HepG2 (cell line): ENCODE measurements around the gene TRPM5. TPM values are rescaled to one million over a fixed set of nuclear protein-coding genes. Genes with fewer than 3 reads are reported as not detected.

Experiments
- ATAC-seq: fragments of 200-7000 bp; cut with Tn5 transposase; 3 replicates; pipeline ENCODE4 v1.9.1; 2020; ENCODE audit warnings: mild to moderate bottlenecking, moderate library complexity
- BruUV-seq: library from RNA; stranded (reverse); fragments of 400-500 nt; replicated peaks from 2 replicates; lab custom pipeline; 2021; lab: Mats Ljungman, UMichigan
- CTCF ChIA-PET: fragments of 300-600 bp; formaldehyde crosslinking; extraction: SDS; loops from one replicate; lab custom pipeline; 2021; ENCODE audit warnings: low total read pairs, inconsistent platforms, low intra/inter-chr PET ratio; lab: Yijun Ruan, JAX
- POLR2A ChIA-PET: fragments of 350-600 bp; sonication (Branson Sonifier 250); formaldehyde crosslinking; loops from one replicate; lab custom pipeline; 2020; ENCODE audit warnings: antibody characterized with exemption, inconsistent platforms; lab: Yijun Ruan, JAX
- DNase-seq: peaks from one replicate; pipeline ENCODE4 v3.0.0-alpha.2; 2015; ENCODE audit warnings: low spot score
- FAIRE-seq: peaks from 3 replicates; lab custom pipeline; 2011; peaks lifted over from hg19 to GRCh38; lab: Jason Lieb, UNC
- H2AFZ ChIP-seq: one replicate; pipeline ENCODE4 v1.6.1; 2011; ENCODE audit warnings: low read length, inconsistent platforms
- H3K27ac ChIP-seq: fragments of 300-600 bp; 3 replicates; pipeline ENCODE4 v1.8.0; 2011; ENCODE audit warnings: mixed run types, mild to moderate bottlenecking, mixed read lengths, low read length, inconsistent platforms; ENCODE audit not compliant: insufficient read depth; ENCODE audit errors: extremely low read length
- H3K27me3 ChIP-seq, 2 experiments: fragments of 200-600 bp in 1 of 2; 2 replicates in 1 of 2; 3 replicates in 1 of 2; pipeline versions ENCODE4 v1.6.0 to v1.8.0; 2011; ENCODE audit warnings: low read length in 2 of 2, mild to moderate bottlenecking in 2 of 2, moderate library complexity in 2 of 2, inconsistent platforms in 1 of 2; ENCODE audit not compliant: insufficient read depth in 2 of 2, control insufficient read depth in 1 of 2
- H3K36me3 ChIP-seq, 2 experiments: fragments of 200-600 bp in 1 of 2; replicated peaks in 1 of 2; 2 replicates in 1 of 2; 3 replicates in 1 of 2; pipeline versions ENCODE4 v1.5.1 to v1.8.0; 2011; ENCODE audit warnings: low read length in 2 of 2, inconsistent platforms in 1 of 2; ENCODE audit not compliant: insufficient read depth in 2 of 2, control insufficient read depth in 1 of 2
- H3K4me1 ChIP-seq: 2 replicates; pipeline ENCODE4 v1.5.1; 2012; ENCODE audit warnings: low read length, inconsistent platforms; ENCODE audit not compliant: insufficient read depth
- H3K4me2 ChIP-seq: 2 replicates; pipeline ENCODE4 v1.6.0; 2011; ENCODE audit warnings: low read depth, low read length, inconsistent platforms
- H3K4me3 ChIP-seq, 3 experiments: fragments of 200-600 bp in 1 of 3; sonication (generic), shearing (Covaris generic) in 1 of 3; replicated peaks in 1 of 3; 2 replicates each; pipeline ENCODE4 v1.5.1; 2011 to 2016; ENCODE audit warnings: low read length in 3 of 3, inconsistent platforms in 2 of 3, low read depth in 2 of 3, mild to moderate bottlenecking in 2 of 3, control low read depth in 1 of 3, mixed read lengths in 1 of 3; ENCODE audit not compliant: insufficient read depth in 1 of 3
- H3K79me2 ChIP-seq: one replicate; pipeline ENCODE4 v1.6.1; 2011; ENCODE audit warnings: low read length, inconsistent platforms; ENCODE audit not compliant: insufficient read depth
- H3K9ac ChIP-seq: 2 replicates; pipeline ENCODE4 v1.6.0; 2011; ENCODE audit warnings: mild to moderate bottlenecking, low read depth, low read length, inconsistent platforms; ENCODE audit not compliant: insufficient read depth
- H3K9me3 ChIP-seq: 2 replicates; pipeline ENCODE4 v1.5.1; 2012; ENCODE audit warnings: mild to moderate bottlenecking, low read length
- H4K20me1 ChIP-seq: 2 replicates; pipeline ENCODE4 v1.6.0; 2011; ENCODE audit warnings: inconsistent platforms, mild to moderate bottlenecking, low read length, moderate library complexity; ENCODE audit not compliant: insufficient read depth
- ARID3A ChIP-seq: IDR thresholded peaks from 2 replicates; pipeline ENCODE4 v1.6.1; 2012; ENCODE audit warnings: low read depth, low read length, improper control_type of control experiment
- CREBL2 ChIP-seq: sonication (generic); formaldehyde crosslinking; IDR thresholded peaks from 2 replicates; pipeline ENCODE4 v1.8.1; 2023; ENCODE audit warnings: missing genetic modification reagents, mild to moderate bottlenecking, borderline replicate concordance
- DMAP1 ChIP-seq: IDR thresholded peaks from 2 replicates; pipeline ENCODE4 v1.6.1; 2016
- ZNF225 ChIP-seq: sonication (generic); formaldehyde crosslinking; IDR thresholded peaks from 2 replicates; pipeline ENCODE4 v1.4.0; 2020; ENCODE audit warnings: mild to moderate bottlenecking, missing genetic modification reagents
- ZNF251 ChIP-seq: sonication (generic); formaldehyde crosslinking; IDR thresholded peaks from 2 replicates; pipeline ENCODE4 v1.9.0; 2021; ENCODE audit warnings: mild to moderate bottlenecking, missing genetic modification reagents
- ZNF563 ChIP-seq: sonication (generic); formaldehyde crosslinking; IDR thresholded peaks from 2 replicates; pipeline ENCODE4 v1.8.0; 2022; ENCODE audit warnings: mild to moderate bottlenecking, moderate library complexity, missing genetic modification reagents
- ZNF598 ChIP-seq: sonication (generic); formaldehyde crosslinking; IDR thresholded peaks from 2 replicates; pipeline ENCODE4 v1.5.1; 2020; ENCODE audit warnings: mild to moderate bottlenecking, missing genetic modification reagents, borderline replicate concordance
- ZNF605 ChIP-seq: sonication (generic); formaldehyde crosslinking; IDR thresholded peaks from 2 replicates; pipeline ENCODE4 v1.8.0; 2022; ENCODE audit warnings: mild to moderate bottlenecking, missing genetic modification reagents
- ZNF768 ChIP-seq: sonication (generic); formaldehyde crosslinking; IDR thresholded peaks from 2 replicates; pipeline ENCODE4 v1.4.0; 2020; ENCODE audit warnings: missing genetic modification reagents
- ZNF790 ChIP-seq: sonication (generic); formaldehyde crosslinking; IDR thresholded peaks from 2 replicates; pipeline ENCODE4 v1.8.0; 2022; ENCODE audit warnings: missing genetic modification reagents, mild to moderate bottlenecking, borderline replicate concordance
- WGBS: methylation state at CpG from one replicate; pipeline ENCODE4 v1.1.6; 2017; ENCODE audit warnings: low lambda C conversion rate; 5-methylcytosine and 5-hydroxymethylcytosine counted together
- in situ Hi-C: cut with HindIII; loops from 2 replicates; pipeline ENCODE4 v1.10.0; 2017; ENCODE audit warnings: low pct_unique_long_range_greater_than_20kb; ENCODE audit not compliant: extremely low pct_ligation_motif_present
- intact Hi-C: fragments of 100-400 bp; cut with micrococcal nuclease; formaldehyde crosslinking; loops from one replicate; pipeline ENCODE4 v1.10.0; 2022; ENCODE audit not compliant: unreplicated experiment
- polyA plus RNA-seq, 8 experiments: library from polyadenylated mRNA; depleted of rRNA in 3 of 8; stranded (reverse) in 7 of 8; unstranded in 1 of 8; fragments of >200 nt; fragmentation: Illumina TruSeq in 4 of 8; extraction: Trizol in 4 of 8; gene quantifications; 2 replicates each; pipeline versions ENCODE4 v1.2.1 to v1.2.3, GENCODE V29; 2011 to 2016; ENCODE audit warnings: low read depth in 4 of 8, missing spikeins in 1 of 8, mixed read lengths in 1 of 8; ENCODE audit not compliant: insufficient read depth in 1 of 8
- total RNA-seq, 5 experiments: library from RNA; depleted of rRNA; stranded (reverse); fragments of >200 nt; fragmentation: Illumina TruSeq; extraction: Trizol; gene quantifications; 2 replicates each; pipeline ENCODE4 v1.2.3, GENCODE V29; 2016; ENCODE audit warnings: low read depth in 1 of 5
- TF ChIP-seq, protein P1 (sequence below): sonication (generic); formaldehyde crosslinking; IDR thresholded peaks from 2 replicates; pipeline ENCODE4 v1.5.0; 2020; ENCODE audit warnings: missing genetic modification reagents

The TRPM5 gene
- total and polyA plus RNA-seq, 2 of the 13 experiments (the other 11 are each of a cell fraction or from before 2014, with no cell fraction given): 0.12 TPM; not detected in 1

DNA sequence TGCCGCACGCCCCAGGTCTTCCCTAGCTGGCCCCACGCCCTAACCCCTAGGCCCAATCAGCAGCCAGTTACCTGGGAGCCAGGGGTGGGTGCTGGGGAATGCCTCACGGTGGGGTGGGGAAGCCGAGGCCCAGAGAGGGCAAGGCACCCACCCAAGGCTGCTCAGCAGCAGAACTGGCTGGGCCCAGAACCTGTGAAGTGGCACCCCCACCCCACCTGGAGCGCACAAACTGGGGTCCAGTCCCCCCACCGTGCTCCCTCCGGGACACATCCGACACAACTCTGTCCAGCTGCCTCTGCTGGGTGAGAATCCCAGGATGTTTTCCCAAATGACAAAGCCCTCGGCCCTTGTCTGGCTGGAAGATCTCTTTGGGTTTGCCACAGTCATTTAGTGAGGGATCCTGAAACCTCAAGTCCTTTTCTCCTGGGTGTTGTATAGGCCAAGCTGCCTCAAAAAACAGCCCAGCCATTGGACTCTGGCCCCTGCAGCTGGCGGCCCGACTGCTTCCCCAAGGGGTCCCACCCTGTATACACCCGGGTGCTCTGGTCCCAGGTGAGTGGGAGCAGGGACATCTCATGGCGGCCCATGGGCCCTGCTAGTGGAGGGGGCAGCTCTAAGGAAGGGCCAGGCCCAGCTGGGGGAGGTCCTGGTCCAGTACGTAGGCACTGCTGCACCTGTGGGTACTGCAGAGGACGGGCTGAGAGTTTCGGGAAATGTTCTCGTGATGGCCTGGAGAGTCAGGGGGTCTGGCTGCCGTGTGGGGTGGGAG is 22.9 kb downstream of the TRPM5 start:
- no peaks in the 10 kb centered on the region for H3K79me2 ChIP-seq
- no peak overlapping the region for H2AFZ ChIP-seq
- ATAC-seq (no peak), FAIRE-seq (no peak), DNase-seq (no peak)
- peak overlapping the region in 1 of 3 experiments; percentile 53; a peak in 2 of 6 replicates for H3K4me3 ChIP-seq
- in situ Hi-C loops: loop anchor here (10.0 kb wide), 1 partner anchor 273 kb away; the partner anchor contains the start of gene KCNQ1OT1
- H3K4me2 ChIP-seq: peak overlapping the region; percentile 83
- H3K36me3 ChIP-seq: no peaks in the 10 kb centered on the region
- POLR2A ChIA-PET: interaction anchor here (0.6 to 2.7 kb wide), 4 partner anchors 12 to 482 kb away, joined by 3 to 31 read pairs (median 6); partner anchors contain the start of gene TSSC4
- H4K20me1 ChIP-seq: no peaks in the 10 kb centered on the region
- H3K27ac ChIP-seq: no peak overlapping the region
- H3K27me3 ChIP-seq: peaks cover 12 to 43% of the 10 kb centered on the region in 2 experiments
- no peak overlapping the region for H3K9ac ChIP-seq
- no TSS peak for BruUV-seq
- whole genome bisulfite sequencing: 28% methylated on average over 9 of the region's 19 CpGs
- H3K9me3 ChIP-seq: no peaks in the 10 kb centered on the region
- peaks cover 16% of the 10 kb centered on the region; the same call in 1 of the 2 replicates for H3K4me1 ChIP-seq
- TF ChIP-seq ZNF598 (CRISPR knock-in tag) (0 out of 2 replicates have a peak, but pooled peaks have one; percentile 8), ZNF768 (CRISPR knock-in tag) (peak; percentile 81; the same call in 1 of the 2 replicates), ZNF251 (no peak)
- TF ChIP-seq, all 625 proteins: peak for 2
- CTCF ChIA-PET: interaction anchor here (0.8 to 3.6 kb wide), 7 partner anchors 11 to 255 kb away, joined by 3 to 87 read pairs (median 3); partner anchors contain the start of gene TSSC4
- intact Hi-C loops: loop anchor here (5.0 kb wide), 1 partner anchor 224 kb away; no protein-coding TSS in a partner anchor

DNA sequence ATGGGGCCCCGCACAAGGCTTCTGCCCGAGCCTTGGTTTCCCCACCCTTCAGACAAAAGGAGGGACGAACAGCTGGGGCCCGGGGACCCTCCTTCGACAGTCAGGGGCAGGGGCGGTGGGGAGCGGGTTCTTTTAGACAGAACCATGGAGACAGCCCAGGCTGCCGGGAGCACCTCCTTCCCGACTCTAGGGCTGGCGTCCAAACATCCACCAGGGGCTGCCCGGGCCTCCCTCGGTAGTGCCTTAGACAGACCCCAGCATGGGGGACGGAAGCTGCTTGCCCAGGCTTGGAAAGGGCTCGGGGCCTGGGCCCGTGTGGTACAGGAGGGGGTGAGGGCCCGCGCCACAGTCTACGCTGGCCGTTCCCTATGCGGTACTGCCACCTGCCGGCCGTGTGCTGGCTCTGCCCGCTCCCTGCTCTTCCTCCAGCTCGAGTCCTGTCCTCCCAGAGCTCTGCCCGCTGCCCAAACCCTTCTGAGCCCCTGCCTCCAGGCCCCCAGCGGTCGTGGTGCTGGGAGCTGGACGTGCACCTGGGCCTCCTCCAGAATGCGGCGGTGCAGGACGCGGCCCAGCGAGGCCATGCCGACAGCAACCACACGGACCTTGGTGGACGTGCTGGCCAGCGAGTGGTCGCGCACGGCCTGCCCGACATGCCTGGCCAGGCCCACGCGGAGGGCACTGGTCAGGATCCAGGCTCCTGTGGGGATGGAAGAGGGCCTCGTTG is 23.6 kb downstream of the TRPM5 start:
- peak; percentile 94 for ATAC-seq
- Histone ChIP-seq H3K4me3 (peak overlapping the region in 2 of 3 experiments; percentile 36 to 53; a peak in 2 of 6 replicates), H4K20me1 (no peaks in the 10 kb centered on the region), H3K27me3 (peaks cover 11 to 37% of the 10 kb centered on the region in 2 experiments), H3K9me3 (no peaks in the 10 kb centered on the region), H3K9ac (peak overlapping the region; percentile 32; the same call in 1 of the 2 replicates), H3K4me2 (peak overlapping the region; percentile 83), H3K4me1 (peaks cover 16% of the 10 kb centered on the region; the same call in 1 of the 2 replicates), H3K79me2 (no peaks in the 10 kb centered on the region), H3K27ac (no peak overlapping the region), H3K36me3 (no peaks in the 10 kb centered on the region), H2AFZ (no peak overlapping the region)
- BruUV-seq: no TSS peak
- DNase-seq: peak; percentile 56
- intact Hi-C loops: loop anchor here (5.0 kb wide), 1 partner anchor 223 kb away; no protein-coding TSS in a partner anchor
- in situ Hi-C loops: loop anchor here (10.0 kb wide), 1 partner anchor 274 kb away; the partner anchor contains the start of gene KCNQ1OT1
- ChIA-PET CTCF (interaction anchor here (0.8 to 3.6 kb wide), 7 partner anchors 11 to 254 kb away, joined by 3 to 87 read pairs (median 3); partner anchors contain the start of gene TSSC4), POLR2A (interaction anchor here (1.1 to 2.7 kb wide), 4 partner anchors 11 to 116 kb away, joined by 3 to 31 read pairs (median 6); partner anchors contain the start of gene TSSC4)
- no CpG with 5 or more reads among the region's 44 CpGs for WGBS
- FAIRE-seq: no peak
- TF ChIP-seq, protein P1, sequence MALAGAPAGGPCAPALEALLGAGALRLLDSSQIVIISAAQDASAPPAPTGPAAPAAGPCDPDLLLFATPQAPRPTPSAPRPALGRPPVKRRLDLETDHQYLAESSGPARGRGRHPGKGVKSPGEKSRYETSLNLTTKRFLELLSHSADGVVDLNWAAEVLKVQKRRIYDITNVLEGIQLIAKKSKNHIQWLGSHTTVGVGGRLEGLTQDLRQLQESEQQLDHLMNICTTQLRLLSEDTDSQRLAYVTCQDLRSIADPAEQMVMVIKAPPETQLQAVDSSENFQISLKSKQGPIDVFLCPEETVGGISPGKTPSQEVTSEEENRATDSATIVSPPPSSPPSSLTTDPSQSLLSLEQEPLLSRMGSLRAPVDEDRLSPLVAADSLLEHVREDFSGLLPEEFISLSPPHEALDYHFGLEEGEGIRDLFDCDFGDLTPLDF: no peak
- TF ChIP-seq ZNF225: no peak
- TF ChIP-seq CREBL2 (CRISPR knock-in tag): no peak
- no peak for TF ChIP-seq DMAP1 (CRISPR knock-in tag)
- no peak for TF ChIP-seq ZNF605 (CRISPR knock-in tag)
- TF ChIP-seq ARID3A: no peak
- no peak for TF ChIP-seq ZNF563 (CRISPR knock-in tag)
- TF ChIP-seq ZNF790 (CRISPR knock-in tag): no peak
